HEK293 (cell line): ENCODE measurements around the gene NLRP9.

Source experiments
- CTCF ChIA-PET: fragments of 350-600 bp; formaldehyde crosslinking; extraction: SDS; loops from one replicate; lab custom pipeline; 2021; ENCODE audit warnings: antibody characterized with exemption; lab: Yijun Ruan, JAX
- POLR2A ChIA-PET: fragments of 300-600 bp; formaldehyde crosslinking; extraction: SDS; loops from one replicate; lab custom pipeline; 2020; ENCODE audit warnings: antibody characterized with exemption, inconsistent platforms; lab: Yijun Ruan, JAX
- H3K27ac ChIP-seq: fragments of 200-500 bp; sonication (Bioruptor generic); 2 replicates; pipeline ENCODE4 v1.5.1; 2014; ENCODE audit warnings: low read depth, low read length, control low read depth, inconsistent platforms; ENCODE audit errors: extremely low read depth
- H3K36me3 ChIP-seq, 2 experiments: fragments of 200-500 bp in 1 of 2; sonication (Bioruptor generic) in 1 of 2; 1 replicate in 1 of 2; 2 replicates in 1 of 2; pipeline ENCODE4 v1.5.1; 2014 to 2017; ENCODE audit warnings: inconsistent platforms in 2 of 2, low read length in 2 of 2; ENCODE audit not compliant: control insufficient read depth in 2 of 2, insufficient read depth in 1 of 2
- H3K4me1 ChIP-seq: fragments of 200-500 bp; sonication (Bioruptor generic); 2 replicates; pipeline ENCODE4 v1.5.1; 2014; ENCODE audit warnings: mild to moderate bottlenecking, low read length, inconsistent platforms; ENCODE audit not compliant: control insufficient read depth, insufficient read depth
- H3K4me3 ChIP-seq: 2 replicates; pipeline ENCODE4 v1.5.1; 2011; ENCODE audit warnings: low read depth, mild to moderate bottlenecking, control low read depth, low read length, moderate library complexity
- H3K9me3 ChIP-seq: fragments of 200-500 bp; sonication (Bioruptor generic); 2 replicates; pipeline ENCODE4 v1.5.1; 2014; ENCODE audit warnings: low read depth, low read length, inconsistent platforms; ENCODE audit not compliant: control insufficient read depth, insufficient read depth
- BCL11B ChIP-seq: fragments of 450-650 bp; formaldehyde crosslinking; IDR thresholded peaks from 2 replicates; pipeline ENCODE4 v1.5.1; 2016; ENCODE audit warnings: low read depth, missing biosample characterization, missing genetic modification characterization
- ELK4 ChIP-seq: IDR thresholded peaks from 2 replicates; pipeline ENCODE4 v1.6.1; 2011; ENCODE audit warnings: mild to moderate bottlenecking, low read depth, low read length, borderline replicate concordance
- GLIS1 ChIP-seq: fragments of 450-650 bp; formaldehyde crosslinking; IDR thresholded peaks from 2 replicates; pipeline ENCODE4 v1.5.1; 2016; ENCODE audit warnings: missing biosample characterization, missing genetic modification characterization
- KLF8 ChIP-seq: fragments of 450-650 bp; formaldehyde crosslinking; IDR thresholded peaks from 2 replicates; pipeline ENCODE4 v1.5.1; 2016; ENCODE audit warnings: missing biosample characterization, missing genetic modification characterization
- KLF9 ChIP-seq: fragments of 450-650 bp; formaldehyde crosslinking; IDR thresholded peaks from 2 replicates; pipeline ENCODE4 v1.5.1; 2016; ENCODE audit warnings: missing biosample characterization, missing genetic modification characterization, low read depth
- SCRT2 ChIP-seq: fragments of 450-650 bp; formaldehyde crosslinking; IDR thresholded peaks from 2 replicates; pipeline ENCODE4 v1.5.1; 2016; ENCODE audit warnings: missing biosample characterization, missing genetic modification characterization
- SP2 ChIP-seq: fragments of 450-650 bp; formaldehyde crosslinking; IDR thresholded peaks from 2 replicates; pipeline ENCODE4 v1.5.1; 2016; ENCODE audit warnings: missing biosample characterization, missing genetic modification characterization
- SP7 ChIP-seq: fragments of 450-650 bp; formaldehyde crosslinking; IDR thresholded peaks from 2 replicates; pipeline ENCODE4 v1.5.1; 2016; ENCODE audit warnings: missing biosample characterization, missing genetic modification characterization
- TRIM28 ChIP-seq: IDR thresholded peaks from 2 replicates; pipeline ENCODE4 v1.6.1; 2011; ENCODE audit warnings: low read length, control low read depth, borderline replicate concordance
- ZBTB1 ChIP-seq: fragments of 450-650 bp; formaldehyde crosslinking; IDR thresholded peaks from 2 replicates; pipeline ENCODE4 v1.5.1; 2016; ENCODE audit warnings: missing biosample characterization, missing genetic modification characterization
- ZBTB26 ChIP-seq: fragments of 450-650 bp; formaldehyde crosslinking; optimal IDR thresholded peaks from 2 replicates; pipeline ENCODE3; 2016; ENCODE audit warnings: missing biosample characterization, mild to moderate bottlenecking, missing genetic modification characterization
- ZFHX2 ChIP-seq: fragments of 450-650 bp; formaldehyde crosslinking; conservative IDR thresholded peaks from 2 replicates; pipeline ENCODE4 v1.5.1; 2016; ENCODE audit warnings: missing biosample characterization, missing genetic modification characterization
- ZNF133 ChIP-seq: fragments of 450-650 bp; formaldehyde crosslinking; IDR thresholded peaks from 2 replicates; pipeline ENCODE4 v1.5.1; 2016; ENCODE audit warnings: missing biosample characterization, missing genetic modification characterization
- ZNF184 ChIP-seq: fragments of 450-650 bp; IDR thresholded peaks from 2 replicates; pipeline ENCODE4 v1.5.1; 2018; ENCODE audit warnings: missing biosample characterization, mild to moderate bottlenecking, missing genetic modification characterization
- ZNF2 ChIP-seq: fragments of 450-650 bp; formaldehyde crosslinking; IDR thresholded peaks from 2 replicates; pipeline ENCODE4 v1.5.1; 2016; ENCODE audit warnings: missing biosample characterization, missing genetic modification characterization
- ZNF335 ChIP-seq: fragments of 450-650 bp; formaldehyde crosslinking; conservative IDR thresholded peaks from 2 replicates; pipeline ENCODE4 v1.5.1; 2016; ENCODE audit warnings: missing biosample characterization, missing genetic modification characterization
- ZNF350 ChIP-seq: fragments of 450-650 bp; formaldehyde crosslinking; IDR thresholded peaks from 2 replicates; pipeline ENCODE4 v1.5.0; 2017; ENCODE audit warnings: missing biosample characterization, mild to moderate bottlenecking, missing genetic modification characterization
- ZNF530 ChIP-seq: fragments of 450-650 bp; formaldehyde crosslinking; IDR thresholded peaks from 2 replicates; pipeline ENCODE4 v1.5.1; 2016; ENCODE audit warnings: low read depth, missing biosample characterization, missing genetic modification characterization
- ZNF600 ChIP-seq: fragments of 450-650 bp; formaldehyde crosslinking; IDR thresholded peaks from 2 replicates; pipeline ENCODE4 v1.5.1; 2016; ENCODE audit warnings: missing biosample characterization, missing genetic modification characterization
- ZNF624 ChIP-seq: fragments of 450-650 bp; formaldehyde crosslinking; IDR thresholded peaks from 2 replicates; pipeline ENCODE4 v1.5.1; 2017; ENCODE audit warnings: missing biosample characterization, missing genetic modification characterization
- ZNF670 ChIP-seq: fragments of 450-650 bp; formaldehyde crosslinking; IDR thresholded peaks from 2 replicates; pipeline ENCODE4 v1.5.1; 2016; ENCODE audit warnings: missing biosample characterization, missing genetic modification characterization, low read depth
- ZNF701 ChIP-seq: fragments of 450-650 bp; formaldehyde crosslinking; IDR thresholded peaks from 2 replicates; pipeline ENCODE4 v1.5.1; 2016; ENCODE audit warnings: missing biosample characterization, missing genetic modification characterization
- ZNF791 ChIP-seq: fragments of 450-650 bp; formaldehyde crosslinking; IDR thresholded peaks from 2 replicates; pipeline ENCODE4 v1.5.1; 2016; ENCODE audit warnings: missing biosample characterization, missing genetic modification characterization
- TF ChIP-seq, protein P1 (sequence below): fragments of 450-650 bp; formaldehyde crosslinking; IDR thresholded peaks from 2 replicates; pipeline ENCODE4 v1.5.1; 2016; ENCODE audit warnings: missing biosample characterization, missing genetic modification characterization
- TF ChIP-seq, protein P2 (sequence below): fragments of 450-650 bp; IDR thresholded peaks from 2 replicates; pipeline ENCODE4 v1.5.1; 2018; ENCODE audit warnings: missing biosample characterization, missing genetic modification characterization

Gene NLRP9

DNA sequence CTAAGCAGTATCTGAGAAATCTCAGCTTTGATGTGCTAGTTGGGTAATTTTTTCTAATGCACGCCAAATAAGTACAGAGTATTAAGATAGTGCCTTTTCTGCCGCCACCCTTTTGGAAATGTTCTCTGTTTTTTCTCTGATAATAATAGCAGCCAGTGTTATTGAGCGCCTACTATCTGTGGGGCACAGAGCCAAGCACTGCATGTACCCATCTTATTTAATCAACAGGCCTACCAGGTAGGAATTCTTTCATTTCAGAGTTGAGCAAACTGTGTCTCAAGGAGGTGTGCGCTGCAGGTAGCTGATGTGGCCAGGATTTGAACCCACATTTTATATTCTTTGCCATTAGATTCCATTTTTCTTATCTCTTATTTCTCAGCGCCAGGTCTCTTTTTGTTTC is 61.8 kb downstream of the NLRP9 start (continued):
- TF ChIP-seq, protein P1, sequence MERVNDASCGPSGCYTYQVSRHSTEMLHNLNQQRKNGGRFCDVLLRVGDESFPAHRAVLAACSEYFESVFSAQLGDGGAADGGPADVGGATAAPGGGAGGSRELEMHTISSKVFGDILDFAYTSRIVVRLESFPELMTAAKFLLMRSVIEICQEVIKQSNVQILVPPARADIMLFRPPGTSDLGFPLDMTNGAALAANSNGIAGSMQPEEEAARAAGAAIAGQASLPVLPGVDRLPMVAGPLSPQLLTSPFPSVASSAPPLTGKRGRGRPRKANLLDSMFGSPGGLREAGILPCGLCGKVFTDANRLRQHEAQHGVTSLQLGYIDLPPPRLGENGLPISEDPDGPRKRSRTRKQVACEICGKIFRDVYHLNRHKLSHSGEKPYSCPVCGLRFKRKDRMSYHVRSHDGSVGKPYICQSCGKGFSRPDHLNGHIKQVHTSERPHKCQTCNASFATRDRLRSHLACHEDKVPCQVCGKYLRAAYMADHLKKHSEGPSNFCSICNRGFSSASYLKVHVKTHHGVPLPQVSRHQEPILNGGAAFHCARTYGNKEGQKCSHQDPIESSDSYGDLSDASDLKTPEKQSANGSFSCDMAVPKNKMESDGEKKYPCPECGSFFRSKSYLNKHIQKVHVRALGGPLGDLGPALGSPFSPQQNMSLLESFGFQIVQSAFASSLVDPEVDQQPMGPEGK (tag by site-specific recombination), result no peak

DNA sequence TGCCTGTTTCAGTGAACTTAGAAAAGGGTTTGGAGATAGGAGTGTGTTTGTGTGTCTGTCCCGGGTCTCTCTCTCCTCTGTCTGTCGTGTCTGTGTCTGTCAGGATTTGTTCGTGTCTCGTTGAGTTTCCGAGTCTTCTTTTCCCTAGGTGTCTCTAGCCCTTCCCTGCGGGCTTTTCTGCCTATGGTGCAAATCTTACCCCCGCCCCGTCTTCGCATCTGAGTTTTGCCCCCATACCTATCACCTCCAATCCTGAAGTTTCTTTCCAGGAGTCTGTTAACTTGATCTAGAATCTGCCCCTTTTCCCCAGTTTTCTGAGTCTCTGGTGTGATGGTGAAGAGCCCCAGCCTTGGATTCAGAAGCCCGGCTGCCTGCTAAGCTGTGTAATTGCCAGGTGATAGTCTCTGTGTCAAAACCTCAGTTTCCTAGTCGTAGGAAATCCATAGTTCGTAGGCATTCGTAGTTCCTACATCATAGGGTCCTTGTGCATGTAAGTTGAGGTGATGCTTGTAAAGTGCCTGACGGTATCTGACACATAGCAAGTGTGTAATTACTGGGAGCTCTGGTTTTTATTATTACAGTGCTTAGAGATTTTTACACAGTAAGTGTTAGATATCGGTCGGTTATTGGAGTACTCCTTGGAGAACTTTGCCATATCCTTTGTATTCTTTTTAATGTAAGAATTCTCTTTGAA is 62.4 kb downstream of the NLRP9 start:
- no peak for TF ChIP-seq SCRT2 (tag by site-specific recombination)
- TF ChIP-seq ZNF701 (tag by site-specific recombination), result no peak
- TF ChIP-seq ELK4, result no peak
- peak; percentile 79 for TF ChIP-seq ZNF335 (tag by site-specific recombination)
- TF ChIP-seq ZBTB26, result no peak
- CTCF ChIA-PET, result interaction anchor here (0.8 to 1.4 kb wide), 5 partner anchors 21 to 359 kb away, joined by 3 to 5 read pairs (median 4); no protein-coding TSS in a partner anchor
- POLR2A ChIA-PET, result no interaction called here
- Histone ChIP-seq H3K9me3 (no peaks in the 10 kb centered on the region), H3K4me1 (peaks cover 19% of the 10 kb centered on the region), H3K36me3 (peaks cover 11 to 59% of the 10 kb centered on the region in 2 experiments; a peak in 2 of 3 replicates), H3K27ac (peak overlapping the region; percentile 76), H3K4me3 (peak overlapping the region; percentile 99)

- peaks cover 19% of the 10 kb centered on the region for H3K4me1 ChIP-seq
- H3K4me3 ChIP-seq, result peak within 1 kb of the TSS; percentile 99
- H3K36me3 ChIP-seq, result peaks cover 17 to 59% of the 10 kb centered on the region in 2 experiments; a peak in 2 of 3 replicates
- CTCF ChIA-PET, result interaction anchor here (0.6 kb wide), 1 partner anchor 189 kb away, joined by 3 read pairs; no protein-coding TSS in a partner anchor
- POLR2A ChIA-PET, result interaction anchor here (0.6 to 2.6 kb wide), 4 partner anchors 19 to 31 kb away, joined by 3 to 12 read pairs (median 4); partner anchors contain the start of genes U2AF2 and ZNF581
- H3K27ac ChIP-seq, result peak within 1 kb of the TSS; percentile 82
- no peaks in the 10 kb centered on the region for H3K9me3 ChIP-seq
- TF ChIP-seq ZNF600 (tag by site-specific recombination) (peak; percentile 54), GLIS1 (peak; percentile 77), ZNF530 (tag by site-specific recombination) (no peak), TRIM28 (no peak), ZNF133 (tag by site-specific recombination) (no peak), SP7 (tag by site-specific recombination) (peak; percentile 72), ZBTB26 (peak; percentile 72), ZNF184 (no peak), KLF9 (peak; percentile 98), ZBTB1 (no peak), ZNF670 (no peak), ZNF2 (0 out of 2 replicates have a peak, but pooled peaks have one; percentile 44), KLF8 (tag by site-specific recombination) (peak; percentile 87), SP2 (peak; percentile 96), ZFHX2 (tag by site-specific recombination) (peak; percentile 76), ZNF791 (tag by site-specific recombination) (no peak), ZNF350 (tag by site-specific recombination) (no peak), ZNF624 (tag by site-specific recombination) (no peak), BCL11B (tag by site-specific recombination) (no peak)
- TF ChIP-seq, protein P2, sequence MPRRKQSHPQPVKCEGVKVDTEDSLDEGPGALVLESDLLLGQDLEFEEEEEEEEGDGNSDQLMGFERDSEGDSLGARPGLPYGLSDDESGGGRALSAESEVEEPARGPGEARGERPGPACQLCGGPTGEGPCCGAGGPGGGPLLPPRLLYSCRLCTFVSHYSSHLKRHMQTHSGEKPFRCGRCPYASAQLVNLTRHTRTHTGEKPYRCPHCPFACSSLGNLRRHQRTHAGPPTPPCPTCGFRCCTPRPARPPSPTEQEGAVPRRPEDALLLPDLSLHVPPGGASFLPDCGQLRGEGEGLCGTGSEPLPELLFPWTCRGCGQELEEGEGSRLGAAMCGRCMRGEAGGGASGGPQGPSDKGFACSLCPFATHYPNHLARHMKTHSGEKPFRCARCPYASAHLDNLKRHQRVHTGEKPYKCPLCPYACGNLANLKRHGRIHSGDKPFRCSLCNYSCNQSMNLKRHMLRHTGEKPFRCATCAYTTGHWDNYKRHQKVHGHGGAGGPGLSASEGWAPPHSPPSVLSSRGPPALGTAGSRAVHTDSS, result no peak
Observed at GRCh38 chr19:55674841-55675660, 63.2 kb downstream of the NLRP9 start, which contains the start of gene EPN1. TSS of gene EPN1 (plus strand) at chr19:55675226. CDS start at chr19:55678628, 3,402 bp downstream.
